SK-N-SH (cell line): ENCODE results near the gene TUBA1B. TPM values are rescaled to one million over a fixed set of nuclear protein-coding genes. Genes with fewer than 3 reads are reported as not detected.

Experiments used
- CTCF ChIA-PET: fragments of 300-600, 350-600 bp; formaldehyde crosslinking; extraction: SDS; loops from one replicate; lab custom pipeline; 2021; lab: Yijun Ruan, JAX
- POLR2A ChIA-PET: fragments of 350-600 bp; sonication (Branson Sonifier 250); formaldehyde crosslinking; extraction: SDS; loops from one replicate; lab custom pipeline; 2020; ENCODE audit warnings: antibody characterized with exemption, inconsistent platforms; lab: Yijun Ruan, JAX
- DNase-seq: peaks from one replicate; pipeline ENCODE4 v3.0.0; 2012
- H2AFZ ChIP-seq: fragments of 200-600 bp; sonication (generic); 2 replicates; pipeline ENCODE4 v1.8.1; 2016; ENCODE audit warnings: antibody characterized with exemption, mild to moderate bottlenecking, low read depth
- H3F3A ChIP-seq: fragments of 200-600 bp; sonication (generic); replicated peaks from 2 replicates; pipeline ENCODE3; 2016; ENCODE audit warnings: antibody characterized with exemption, mild to moderate bottlenecking; ENCODE audit not compliant: insufficient read depth
- H3K27ac ChIP-seq, 2 experiments: fragments of 200-500 bp in 1 of 2; fragments of 200-600 bp in 1 of 2; sonication (Bioruptor generic) in 1 of 2; sonication (generic), shearing (Covaris generic) in 1 of 2; 2 replicates each; pipeline versions ENCODE4 v1.5.1 to v1.6.1; 2014 to 2016; ENCODE audit warnings: low read depth in 2 of 2, inconsistent platforms in 1 of 2, low read length in 1 of 2, mild to moderate bottlenecking in 1 of 2, mixed read lengths in 1 of 2
- H3K27me3 ChIP-seq: fragments of 200-600 bp; sonication (generic), shearing (Covaris generic); 2 replicates; pipeline ENCODE4 v1.6.1; 2016; ENCODE audit warnings: mixed run types; ENCODE audit not compliant: insufficient read depth
- H3K36me3 ChIP-seq, 2 experiments: fragments of 200-500 bp in 1 of 2; fragments of 200-600 bp in 1 of 2; sonication (Bioruptor generic) in 1 of 2; sonication (generic) in 1 of 2; replicated peaks in 1 of 2; 2 replicates each; pipeline versions ENCODE3 to v1.5.1; 2014 to 2016; ENCODE audit warnings: low read length in 1 of 2, mild to moderate bottlenecking in 1 of 2; ENCODE audit not compliant: insufficient read depth in 2 of 2, control insufficient read depth in 1 of 2
- H3K4me1 ChIP-seq, 2 experiments: fragments of 200-500 bp in 1 of 2; fragments of 200-600 bp in 1 of 2; sonication (Bioruptor generic) in 1 of 2; sonication (generic), shearing (Covaris generic) in 1 of 2; 2 replicates each; pipeline versions ENCODE4 v1.5.1 to v1.6.1; 2014 to 2016; ENCODE audit warnings: low read depth in 1 of 2, low read length in 1 of 2, mixed run types in 1 of 2; ENCODE audit not compliant: insufficient read depth in 2 of 2, control insufficient read depth in 1 of 2
- H3K4me2 ChIP-seq: fragments of 200-600 bp; sonication (generic), shearing (Covaris generic); 2 replicates; pipeline ENCODE4 v1.6.1; 2017; ENCODE audit warnings: mixed run types
- H3K4me3 ChIP-seq, 2 experiments: fragments of 200-500 bp in 1 of 2; fragments of 200-600 bp in 1 of 2; sonication (Bioruptor generic) in 1 of 2; sonication (generic), shearing (Covaris generic) in 1 of 2; 2 replicates each; pipeline versions ENCODE4 v1.5.1 to v1.8.1; 2014 to 2016; ENCODE audit warnings: low read depth in 2 of 2, inconsistent platforms in 1 of 2, low read length in 1 of 2, mild to moderate bottlenecking in 1 of 2, mixed read lengths in 1 of 2, moderate library complexity in 1 of 2
- H3K79me2 ChIP-seq: fragments of 200-600 bp; sonication (generic); 2 replicates; pipeline ENCODE4 v1.8.1; 2017; ENCODE audit warnings: mild to moderate bottlenecking; ENCODE audit not compliant: insufficient read depth
- H3K9ac ChIP-seq: fragments of 200-600 bp; sonication (generic); 2 replicates; pipeline ENCODE4 v1.6.1; 2017; ENCODE audit warnings: mixed run types
- H3K9me2 ChIP-seq: fragments of 200-600 bp; sonication (generic); 2 replicates; pipeline ENCODE4 v1.6.1; 2017; ENCODE audit warnings: mixed run types
- H3K9me3 ChIP-seq: fragments of 200-600 bp; sonication (generic); 2 replicates; pipeline ENCODE4 v1.6.1; 2017; ENCODE audit warnings: mixed run types, mild to moderate bottlenecking, moderate library complexity
- H4K20me1 ChIP-seq: fragments of 200-600 bp; sonication (generic); 2 replicates; pipeline ENCODE4 v1.6.1; 2017; ENCODE audit warnings: mild to moderate bottlenecking, mixed run types; ENCODE audit not compliant: insufficient read depth
- CHD2 ChIP-seq: fragments of 150-350 bp; IDR thresholded peaks from 2 replicates; pipeline ENCODE4 v1.6.1; 2018; ENCODE audit warnings: low read length; ENCODE audit not compliant: partially characterized antibody
- CTCF ChIP-seq: fragments of 200-600 bp; sonication (generic); IDR thresholded peaks from 2 replicates; pipeline ENCODE4 v1.6.1; 2017; ENCODE audit warnings: antibody characterized with exemption, mild to moderate bottlenecking, moderate library complexity
- ELF1 ChIP-seq: IDR thresholded peaks from 2 replicates; pipeline ENCODE4 v1.4.0; 2012
- FOSL2 ChIP-seq: IDR thresholded peaks from 2 replicates; pipeline ENCODE4 v1.4.0; 2012; ENCODE audit warnings: low read depth, mild to moderate bottlenecking, moderate library complexity, borderline replicate concordance
- FOXJ3 ChIP-seq: sonication (generic); formaldehyde crosslinking; IDR thresholded peaks from 2 replicates; pipeline ENCODE4 v1.5.1; 2020; ENCODE audit warnings: mild to moderate bottlenecking, missing genetic modification reagents
- GABPA ChIP-seq: IDR thresholded peaks from 2 replicates; pipeline ENCODE4 v1.4.0; 2012; ENCODE audit warnings: low read depth, mild to moderate bottlenecking
- IRF3 ChIP-seq: fragments of 150-350 bp; IDR thresholded peaks from 2 replicates; pipeline ENCODE4 v1.6.1; 2016; ENCODE audit warnings: mild to moderate bottlenecking, low read depth, low read length
- MAX ChIP-seq: IDR thresholded peaks from 2 replicates; pipeline ENCODE4 v1.4.0; 2012; ENCODE audit warnings: low read depth
- MEF2A ChIP-seq: IDR thresholded peaks from 2 replicates; pipeline ENCODE4 v1.4.0; 2012; ENCODE audit warnings: low read depth, borderline replicate concordance
- MXI1 ChIP-seq: IDR thresholded peaks from 2 replicates; pipeline ENCODE4 v1.6.1; 2012; ENCODE audit warnings: mild to moderate bottlenecking, low read depth, low read length, improper control_type of control experiment
- RAD21 ChIP-seq: IDR thresholded peaks from 2 replicates; pipeline ENCODE4 v1.6.1; 2012; ENCODE audit warnings: mild to moderate bottlenecking, low read length
- RCOR1 ChIP-seq: fragments of 150-350 bp; IDR thresholded peaks from 2 replicates; pipeline ENCODE4 v1.6.1; 2017; ENCODE audit warnings: antibody characterized with exemption, low read length
- REST ChIP-seq: IDR thresholded peaks from 2 replicates; pipeline ENCODE4 v1.6.1; 2012; ENCODE audit warnings: mild to moderate bottlenecking, low read depth, low read length, moderate library complexity
- TAF1 ChIP-seq: IDR thresholded peaks from 2 replicates; pipeline ENCODE4 v1.6.1; 2012; ENCODE audit warnings: low read depth, mild to moderate bottlenecking, low read length, moderate library complexity, borderline replicate concordance
- TCF12 ChIP-seq: IDR thresholded peaks from 2 replicates; pipeline ENCODE4 v1.4.0; 2012
- YY1 ChIP-seq: IDR thresholded peaks from 2 replicates; pipeline ENCODE4 v1.4.0; 2012; ENCODE audit warnings: low read depth, mild to moderate bottlenecking
- WGBS: methylation state at CpG from one replicate; pipeline ENCODE4 v1.1.6; 2017; ENCODE audit warnings: low lambda C conversion rate; 5-methylcytosine and 5-hydroxymethylcytosine counted together
- polyA plus RNA-seq, 3 experiments: library from polyadenylated mRNA; depleted of rRNA; stranded (reverse); fragments of >200 nt; gene quantifications; 2 replicates each; pipeline ENCODE4 v1.2.3, GENCODE V29; 2012

TUBA1B gene
- polyA plus RNA-seq, 1 of the 3 experiments (the other 2 are of a cell fraction), result 2,454 TPM

- TF ChIP-seq CTCF, result peak; percentile 79
- TF ChIP-seq RAD21, result peak; percentile 57
- TF ChIP-seq TAF1, result no peak
- TF ChIP-seq TCF12, result no peak
- TF ChIP-seq, all 33 proteins: peak for 4
Observed at GRCh38 chr12:49098035-49098451, 33.2 kb downstream of the TUBA1B start (continued).

- 83% methylated on average over 3 of the region's 3 CpGs for WGBS
- no peak overlapping the region for H3K4me3 ChIP-seq
- no peaks in the 10 kb centered on the region for H3K9me2 ChIP-seq
- POLR2A ChIA-PET, result interaction anchor here (0.8 to 0.9 kb wide), 2 partner anchors 13 to 34 kb away, joined by 3 to 4 read pairs; partner anchors contain the start of gene TUBA1B
- no peak for DNase-seq
- H3K4me2 ChIP-seq, result no peak overlapping the region
- H3K36me3 ChIP-seq, result peaks cover 21 to 33% of the 10 kb centered on the region in 2 experiments
- TF ChIP-seq MXI1 (no peak), YY1 (no peak), RCOR1 (no peak), CHD2 (no peak), GABPA (no peak), MAX (no peak), FOXJ3 (CRISPR knock-in tag) (no peak), FOSL2 (no peak), ELF1 (no peak), MEF2A (no peak), RAD21 (no peak), IRF3 (no peak), REST (no peak), CTCF (no peak)
- no peak overlapping the region for H2AFZ ChIP-seq
- H3K9ac ChIP-seq, result no peak overlapping the region
- H3F3A ChIP-seq, result no peaks in the 10 kb centered on the region
- H3K9me3 ChIP-seq, result no peaks in the 10 kb centered on the region
- H3K79me2 ChIP-seq, result no peaks in the 10 kb centered on the region
- CTCF ChIA-PET, result interaction anchor here (0.5 to 25.0 kb wide), 12 partner anchors 11 to 155 kb away, joined by 3 to 315 read pairs (median 8); partner anchors contain the start of genes LMBR1L and RHEBL1
- peaks cover 12% of the 10 kb centered on the region; the same call in 1 of the 2 replicates for H3K27me3 ChIP-seq
- no peak overlapping the region for H3K27ac ChIP-seq
- no peaks in the 10 kb centered on the region for H4K20me1 ChIP-seq
- peaks cover 0 to 15% of the 10 kb centered on the region in 2 experiments; a peak in 1 of 4 replicates for H3K4me1 ChIP-seq
Observed at GRCh38 chr12:49097381-49097780, 33.8 kb downstream of the TUBA1B start.
